Vagina (tissue), 2 donors: ENCODE measurements around the gene PRICKLE1.
"Not testable (repeated sequence)": the region's sequence is repeated elsewhere in the genome, so short reads cannot be mapped to it uniquely, and the experiment has no call there.

ENCODE experiments used
- CTCF ChIP-seq, 3 experiments: fragments of 450-650 bp in 2 of 3; fragments of 200-600 bp in 1 of 3; sonication (generic) in 1 of 3; IDR thresholded peaks; one replicate each; pipeline ENCODE4 v1.5.1; 2017 to 2019; ENCODE audit warnings: antibody characterized with exemption in 3 of 3, mild to moderate bottlenecking in 2 of 3, moderate library complexity in 2 of 3
- POLR2A ChIP-seq, 2 donors: fragments of 450-650 bp; IDR thresholded peaks; one replicate each; pipeline ENCODE4 v1.6.1; 2017; ENCODE audit warnings: antibody characterized with exemption in 2 of 2, mild to moderate bottlenecking in 2 of 2, moderate library complexity in 2 of 2

- not testable (repeated sequence) for TF ChIP-seq CTCF, POLR2A (IDR thresholded peaks at IDR 0.05)
Observed at GRCh38 chr12:42541308-42541707, 48.2 kb downstream of the PRICKLE1 start.
